Measurements from ENCODE around the gene ARHGAP10.

ARHGAP10 gene

DNA sequence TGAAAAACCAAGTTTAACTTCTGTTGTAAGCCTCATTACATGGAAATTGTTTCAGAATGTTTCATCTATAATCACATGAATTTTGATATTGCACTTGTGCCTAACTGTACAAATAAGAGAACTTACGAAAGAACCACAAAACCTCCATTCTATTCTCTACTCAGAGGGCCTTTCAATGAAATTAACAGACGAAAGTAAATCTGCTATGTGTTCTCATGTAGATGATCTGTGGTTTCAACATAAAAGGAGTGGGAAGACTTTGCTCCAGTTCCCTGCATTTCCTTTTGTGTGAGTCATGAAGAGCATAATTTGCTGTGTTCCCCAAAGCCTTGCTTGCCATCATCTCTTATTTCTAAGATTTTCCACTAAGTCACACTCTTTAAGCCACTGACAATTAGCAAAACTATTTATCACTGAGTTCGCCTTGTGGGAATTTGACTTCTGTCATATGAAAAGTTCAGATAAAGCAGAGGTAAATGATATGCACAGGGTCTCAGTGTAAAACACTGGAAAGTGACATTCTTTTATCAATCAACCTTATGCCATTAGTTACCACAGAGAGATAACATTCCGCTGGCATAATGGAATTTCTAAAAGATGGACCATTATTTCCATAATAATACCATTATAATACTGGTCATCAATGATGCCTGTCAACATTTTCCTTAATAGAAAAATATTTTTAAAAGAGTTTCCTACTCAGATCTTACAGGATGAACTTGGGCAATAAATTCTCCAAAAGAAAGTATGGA lies 380.5 kb downstream of the ARHGAP10 start:
- Histone ChIP-seq H3K9ac (no peak overlapping the region), H3K4me2 (no peak overlapping the region), H3K27me3 (ENCODE audit: insufficient read depth, low read depth) (no peaks in the 10 kb centered on the region), H3K36me3 (ENCODE audit: insufficient read depth) (no peaks in the 10 kb centered on the region), H3K4me3 (IDR thresholded peaks at IDR 0.05; ENCODE audit: insufficient read depth, low read depth, low read length) (no peak overlapping the region), H3K4me1 (ENCODE audit: low read depth, poor library complexity, severe bottlenecking) (no peaks in the 10 kb centered on the region), H2AFZ (ENCODE audit: low read depth) (no peak overlapping the region), H3K79me2 (ENCODE audit: insufficient read depth, low read depth) (no peaks in the 10 kb centered on the region), H3K27ac (no peak overlapping the region), H4K20me1 (ENCODE audit: insufficient read depth) (no peaks in the 10 kb centered on the region)
- TF ChIP-seq, protein P1, sequence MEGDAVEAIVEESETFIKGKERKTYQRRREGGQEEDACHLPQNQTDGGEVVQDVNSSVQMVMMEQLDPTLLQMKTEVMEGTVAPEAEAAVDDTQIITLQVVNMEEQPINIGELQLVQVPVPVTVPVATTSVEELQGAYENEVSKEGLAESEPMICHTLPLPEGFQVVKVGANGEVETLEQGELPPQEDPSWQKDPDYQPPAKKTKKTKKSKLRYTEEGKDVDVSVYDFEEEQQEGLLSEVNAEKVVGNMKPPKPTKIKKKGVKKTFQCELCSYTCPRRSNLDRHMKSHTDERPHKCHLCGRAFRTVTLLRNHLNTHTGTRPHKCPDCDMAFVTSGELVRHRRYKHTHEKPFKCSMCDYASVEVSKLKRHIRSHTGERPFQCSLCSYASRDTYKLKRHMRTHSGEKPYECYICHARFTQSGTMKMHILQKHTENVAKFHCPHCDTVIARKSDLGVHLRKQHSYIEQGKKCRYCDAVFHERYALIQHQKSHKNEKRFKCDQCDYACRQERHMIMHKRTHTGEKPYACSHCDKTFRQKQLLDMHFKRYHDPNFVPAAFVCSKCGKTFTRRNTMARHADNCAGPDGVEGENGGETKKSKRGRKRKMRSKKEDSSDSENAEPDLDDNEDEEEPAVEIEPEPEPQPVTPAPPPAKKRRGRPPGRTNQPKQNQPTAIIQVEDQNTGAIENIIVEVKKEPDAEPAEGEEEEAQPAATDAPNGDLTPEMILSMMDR (conservative IDR thresholded peaks at IDR 0.05; ENCODE audit: low read depth, low read length) = no peak

DNA sequence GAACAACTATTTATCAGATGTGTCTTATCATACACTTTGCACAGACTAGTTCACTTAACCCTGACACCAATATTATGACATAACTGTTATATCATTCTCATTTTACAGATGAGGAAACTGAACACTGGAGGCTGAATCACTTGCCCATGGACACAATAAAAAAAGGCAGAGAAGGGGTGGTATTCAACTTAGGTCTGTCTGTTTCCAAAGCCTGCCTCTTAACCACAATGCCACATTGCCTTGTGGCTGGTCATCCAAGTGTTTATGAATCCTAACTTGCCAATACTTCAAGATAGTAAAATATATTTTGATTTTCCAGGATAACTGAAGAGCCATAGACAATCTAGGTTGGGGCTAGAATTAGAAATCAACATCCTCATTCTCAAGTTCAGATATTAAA lies 382.5 kb downstream of the ARHGAP10 start:
- Histone ChIP-seq H3K36me3 (ENCODE audit: insufficient read depth) (no peaks in the 10 kb centered on the region), H3K4me1 (ENCODE audit: low read depth, poor library complexity, severe bottlenecking) (no peaks in the 10 kb centered on the region), H4K20me1 (ENCODE audit: insufficient read depth) (no peaks in the 10 kb centered on the region), H3K4me3 (IDR thresholded peaks at IDR 0.05; ENCODE audit: insufficient read depth, low read depth, low read length) (no peak overlapping the region), H3K27ac (no peak overlapping the region), H3K79me2 (ENCODE audit: insufficient read depth, low read depth) (no peaks in the 10 kb centered on the region), H2AFZ (ENCODE audit: low read depth) (no peak overlapping the region), H3K27me3 (ENCODE audit: insufficient read depth, low read depth) (no peaks in the 10 kb centered on the region), H3K4me2 (no peak overlapping the region), H3K9ac (no peak overlapping the region)
- TF ChIP-seq, protein P1 (conservative IDR thresholded peaks at IDR 0.05; ENCODE audit: low read depth, low read length) = no peak

DNA sequence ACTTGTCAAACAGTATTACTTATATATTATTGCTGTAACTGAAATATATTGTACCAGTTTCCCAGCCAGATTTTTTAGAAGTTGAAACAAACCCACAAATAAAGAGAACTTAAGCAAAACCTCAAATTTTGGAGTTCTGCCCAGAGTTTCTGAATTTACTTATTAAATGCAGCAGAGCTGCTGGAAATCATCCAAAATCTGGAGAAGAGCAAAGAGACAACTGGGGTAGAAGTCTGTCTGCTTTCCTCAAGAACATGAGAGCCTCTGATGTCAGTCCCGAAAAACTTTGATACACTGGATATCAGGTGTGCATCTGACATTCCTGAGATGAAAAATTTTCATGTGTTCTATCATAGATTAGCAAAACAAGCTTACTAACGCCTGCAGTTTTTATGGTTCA lies 384.4 kb downstream of the ARHGAP10 start:
- Histone ChIP-seq H3K79me2 (ENCODE audit: insufficient read depth, low read depth) (no peaks in the 10 kb centered on the region), H4K20me1 (ENCODE audit: insufficient read depth) (no peaks in the 10 kb centered on the region), H3K9ac (no peak overlapping the region), H3K27ac (no peak overlapping the region), H3K4me1 (ENCODE audit: low read depth, poor library complexity, severe bottlenecking) (no peaks in the 10 kb centered on the region), H3K4me2 (no peak overlapping the region), H3K4me3 (IDR thresholded peaks at IDR 0.05; ENCODE audit: insufficient read depth, low read depth, low read length) (no peak overlapping the region), H3K36me3 (ENCODE audit: insufficient read depth) (no peaks in the 10 kb centered on the region), H2AFZ (ENCODE audit: low read depth) (no peak overlapping the region), H3K27me3 (ENCODE audit: insufficient read depth, low read depth) (no peaks in the 10 kb centered on the region)
- TF ChIP-seq, protein P1 (conservative IDR thresholded peaks at IDR 0.05; ENCODE audit: low read depth, low read length) = no peak

DNA sequence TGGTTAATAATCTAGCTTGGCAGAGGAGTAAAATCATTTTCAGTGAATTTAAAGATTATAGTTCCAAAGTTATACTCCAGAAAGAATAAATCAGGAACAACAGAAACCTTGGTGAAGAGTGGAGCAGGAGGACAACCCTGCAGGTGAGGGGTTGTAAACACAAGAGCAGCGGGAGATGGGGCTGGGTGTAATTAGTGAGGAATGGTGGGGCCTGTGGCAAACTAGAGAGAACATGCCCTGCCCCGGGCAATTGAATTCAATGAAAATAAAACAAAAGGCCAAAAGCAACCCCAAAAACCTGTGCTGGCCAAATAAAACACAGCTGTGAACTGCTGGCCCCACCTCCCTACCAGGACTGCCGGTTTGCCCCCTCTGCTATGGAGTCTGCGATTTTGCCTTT lies 385.1 kb downstream of the ARHGAP10 start:
- Histone ChIP-seq H3K4me3 (IDR thresholded peaks at IDR 0.05; ENCODE audit: insufficient read depth, low read depth, low read length) (no peak overlapping the region), H3K27me3 (ENCODE audit: insufficient read depth, low read depth) (no peaks in the 10 kb centered on the region), H3K79me2 (ENCODE audit: insufficient read depth, low read depth) (no peaks in the 10 kb centered on the region), H2AFZ (ENCODE audit: low read depth) (no peak overlapping the region), H3K9ac (no peak overlapping the region), H4K20me1 (ENCODE audit: insufficient read depth) (no peaks in the 10 kb centered on the region), H3K36me3 (ENCODE audit: insufficient read depth) (no peaks in the 10 kb centered on the region), H3K27ac (no peak overlapping the region), H3K4me2 (no peak overlapping the region), H3K4me1 (ENCODE audit: low read depth, poor library complexity, severe bottlenecking) (no peaks in the 10 kb centered on the region)
- TF ChIP-seq, protein P1 (conservative IDR thresholded peaks at IDR 0.05; ENCODE audit: low read depth, low read length) = no peak

Measured in KMS-11 (cell line).